Naive thymus-derived CD4-positive, alpha-beta T cell (primary cell): ENCODE results near the gene CPT1A. TPM values are rescaled to one million over a fixed set of nuclear protein-coding genes. Genes with fewer than 3 reads are reported as not detected.
A peak's percentile ranks its signal among the peaks of the same experiment; 100 is the strongest.

Experiments used
- ATAC-seq: fragments of 150-1000 bp; cut with Tn5 transposase; 2 replicates; pipeline ENCODE4 v1.10.0; 2021; ENCODE audit warnings: mild to moderate bottlenecking, moderate library complexity
- CTCF ChIA-PET: fragments of 350-600 bp; sonication (Branson Sonifier 250); formaldehyde crosslinking; loops from one replicate; lab custom pipeline; 2021; ENCODE audit warnings: antibody characterized with exemption; lab: Charles Lee
- POLR2A ChIA-PET: fragments of 350-600 bp; sonication (Branson Sonifier 250); formaldehyde crosslinking; loops from one replicate; lab custom pipeline; 2021; ENCODE audit warnings: antibody characterized with exemption, inconsistent platforms; lab: Charles Lee
- DNase-seq, 9 donors: peaks; one replicate each; pipeline versions ENCODE4 v3.0.0 to v3.0.0-alpha.2; 2020 to 2022; ENCODE audit warnings: mixed read lengths in 1 of 9
- H3K27ac ChIP-seq: one replicate; pipeline ENCODE4 v1.7.0; 2013; ENCODE audit warnings: mild to moderate bottlenecking, low read depth, low read length, moderate library complexity
- H3K27me3 ChIP-seq, 2 donors: one replicate each; pipeline ENCODE4 v1.7.0; 2013; ENCODE audit warnings: low read length in 2 of 2, mild to moderate bottlenecking in 2 of 2, moderate library complexity in 2 of 2; ENCODE audit not compliant: control insufficient read depth in 2 of 2, insufficient read depth in 2 of 2
- H3K36me3 ChIP-seq, 3 experiments: 1 replicate in 2 of 3; 2 replicates in 1 of 3; pipeline ENCODE4 v1.7.0; 2013; ENCODE audit warnings: low read length in 3 of 3, mild to moderate bottlenecking in 3 of 3, moderate library complexity in 1 of 3; ENCODE audit not compliant: insufficient read depth in 3 of 3, control insufficient read depth in 2 of 3
- H3K4me1 ChIP-seq, 2 donors: one replicate each; pipeline ENCODE4 v1.7.0; 2013; ENCODE audit warnings: low read length in 2 of 2, mild to moderate bottlenecking in 2 of 2, moderate library complexity in 1 of 2; ENCODE audit not compliant: control insufficient read depth in 2 of 2, insufficient read depth in 2 of 2
- H3K4me3 ChIP-seq: 2 replicates; pipeline ENCODE4 v1.7.0; 2013; ENCODE audit warnings: mild to moderate bottlenecking, low read length
- H3K9me3 ChIP-seq, 3 experiments: 1 replicate in 2 of 3; 2 replicates in 1 of 3; pipeline ENCODE4 v1.7.0; 2013; ENCODE audit warnings: low read length in 3 of 3; ENCODE audit not compliant: control insufficient read depth in 2 of 3
- H3K27ac Mint-ChIP-seq, 9 donors: one replicate each; pipeline ENCODE4 v1.8.0; 2020 to 2022; ENCODE audit warnings: mixed read lengths in 9 of 9, mild to moderate bottlenecking in 8 of 9, moderate library complexity in 5 of 9, inconsistent platforms in 2 of 9
- H3K27me3 Mint-ChIP-seq, 5 donors: one replicate each; pipeline ENCODE4 v1.8.0; 2021 to 2022; ENCODE audit warnings: mixed read lengths in 5 of 5, mild to moderate bottlenecking in 1 of 5
- H3K36me3 Mint-ChIP-seq, 5 donors: one replicate each; pipeline ENCODE4 v1.8.0; 2020 to 2022; ENCODE audit warnings: mixed read lengths in 5 of 5, mild to moderate bottlenecking in 3 of 5, inconsistent platforms in 1 of 5
- H3K4me1 Mint-ChIP-seq, 7 donors: one replicate each; pipeline ENCODE4 v1.8.0; 2020 to 2022; ENCODE audit warnings: mixed read lengths in 7 of 7, mild to moderate bottlenecking in 3 of 7, inconsistent platforms in 1 of 7
- H3K4me3 Mint-ChIP-seq, 10 donors: one replicate each; pipeline ENCODE4 v1.8.0; 2020 to 2022; ENCODE audit warnings: mild to moderate bottlenecking in 10 of 10, mixed read lengths in 10 of 10, moderate library complexity in 6 of 10, inconsistent platforms in 2 of 10
- H3K9me3 Mint-ChIP-seq, 11 donors: one replicate each; pipeline ENCODE4 v1.8.0; 2020 to 2022; ENCODE audit warnings: mixed read lengths in 11 of 11, mild to moderate bottlenecking in 4 of 11, inconsistent platforms in 1 of 11, moderate library complexity in 1 of 11
- intact Hi-C, 2 donors: fragments of 100-400 bp; cut with micrococcal nuclease; formaldehyde crosslinking; loops; one replicate each; pipeline ENCODE4 v1.15.1; 2023
- polyA plus RNA-seq, 2 donors: library from polyadenylated mRNA; unstranded; fragments of 300-500 nt; fragmentation: Illumina TruSeq; gene quantifications; one replicate each; pipeline ENCODE4 v1.2.3, GENCODE V29; 2021
- total RNA-seq, 6 experiments: library from RNA in 5 of 6; stranded (reverse) in 5 of 6; gene quantifications; 1 replicate in 5 of 6; 2 replicates in 1 of 6; pipeline ENCODE4 v1.2.3 and lab custom pipeline; 2021 to 2026

Gene CPT1A
- total and polyA plus RNA-seq, 7 experiments from 2014 or later: 2.3 to 52.7 (median 20.0) TPM

GRCh38 chr11:68734111-68734510, 107.6 kb downstream of the CPT1A start:
- POLR2A ChIA-PET: no interaction called here

GRCh38 chr11:68727783-68728182, 113.9 kb downstream of the CPT1A start:
- no peak for ATAC-seq
- intact Hi-C loops: no loop called here
- Histone ChIP-seq H3K27ac (no peak overlapping the region), H3K4me3 (no peak overlapping the region), H3K9me3 (no peaks in the 10 kb centered on the region), H3K27me3 (no peaks in the 10 kb centered on the region), H3K4me1 (no peaks in the 10 kb centered on the region), H3K36me3 (no peaks in the 10 kb centered on the region)
- ChIA-PET CTCF (interaction anchor here (0.6 kb wide), 1 partner anchor 472 kb away, joined by 5 read pairs; no protein-coding TSS in a partner anchor), POLR2A (no interaction called here)
- no peak overlapping the region for H3K4me3 Mint-ChIP-seq
- no peaks in the 10 kb centered on the region for H3K9me3 Mint-ChIP-seq
- H3K36me3 Mint-ChIP-seq: peaks cover 0 to 6% (median 0%) of the 10 kb centered on the region in 5 donors
- H3K27ac Mint-ChIP-seq: no peak overlapping the region
- peaks cover 0 to 17% (median 0%) of the 10 kb centered on the region in 5 donors for H3K27me3 Mint-ChIP-seq
- DNase-seq: no peak
- peaks cover 0 to 7% (median 0%) of the 10 kb centered on the region in 7 donors for H3K4me1 Mint-ChIP-seq

More at GRCh38 chr11:68734111-68734510, 107.6 kb downstream of the CPT1A start:
- intact Hi-C loops: no loop called here
- Histone ChIP-seq H3K4me1 (no peaks in the 10 kb centered on the region), H3K27me3 (no peaks in the 10 kb centered on the region), H3K27ac (no peak overlapping the region), H3K9me3 (no peaks in the 10 kb centered on the region), H3K4me3 (no peak overlapping the region), H3K36me3 (peaks cover 0 to 3% (median 0%) of the 10 kb centered on the region in 3 experiments)
- Mint-ChIP-seq H3K27me3 (no peaks in the 10 kb centered on the region), H3K9me3 (no peaks in the 10 kb centered on the region), H3K4me1 (peaks cover 0 to 16% (median 0%) of the 10 kb centered on the region in 7 donors), H3K4me3 (no peak overlapping the region), H3K36me3 (peaks cover 0 to 32% (median 8%) of the 10 kb centered on the region in 5 donors), H3K27ac (no peak overlapping the region)
- CTCF ChIA-PET: interaction anchor here (0.5 kb wide), 1 partner anchor 140 kb away, joined by 3 read pairs; no protein-coding TSS in a partner anchor
- ATAC-seq (no peak), DNase-seq (no peak)

- Mint-ChIP-seq H3K36me3 (peaks cover 0 to 22% (median 19%) of the 10 kb centered on the region in 5 donors), H3K27me3 (peaks cover 0 to 33% (median 3%) of the 10 kb centered on the region in 5 donors), H3K9me3 (peaks cover 0 to 18% (median 9%) of the 10 kb centered on the region in 11 donors), H3K27ac (no peak overlapping the region), H3K4me1 (peaks cover 0 to 2% (median 0%) of the 10 kb centered on the region in 7 donors), H3K4me3 (no peak overlapping the region)
- Histone ChIP-seq H3K36me3 (no peaks in the 10 kb centered on the region), H3K27ac (no peak overlapping the region), H3K9me3 (peaks cover 0 to under 1% (median 0%) of the 10 kb centered on the region in 3 experiments), H3K27me3 (no peaks in the 10 kb centered on the region), H3K4me3 (no peak overlapping the region), H3K4me1 (no peaks in the 10 kb centered on the region)
- CTCF ChIA-PET: no interaction called here
- intact Hi-C loops: no loop called here
- DNase-seq: no peak
- no peak for ATAC-seq
- POLR2A ChIA-PET: no interaction called here
These were observed 117.4 kb downstream of the CPT1A start for GRCh38 chr11:68724293-68724692.

DNA sequence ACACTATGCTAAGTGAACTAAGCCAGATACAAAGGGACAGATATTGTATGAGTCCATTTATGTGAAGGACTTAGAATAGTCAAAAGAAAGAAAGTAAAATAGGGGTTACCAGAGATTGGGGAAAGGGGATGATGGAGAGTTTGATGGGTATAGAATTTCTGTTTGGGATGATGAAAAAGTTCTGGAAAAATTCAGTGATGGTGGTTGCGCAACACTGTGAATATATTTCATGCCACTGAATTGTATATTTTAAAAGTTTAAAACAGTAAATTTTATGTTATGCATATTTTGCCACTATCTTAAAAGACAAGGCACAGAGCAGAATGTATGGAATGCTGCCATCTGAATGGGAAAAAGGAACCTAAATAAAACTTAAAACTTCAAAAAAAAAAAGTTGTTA, 119.6 kb downstream of the CPT1A start:
- ChIA-PET POLR2A (no interaction called here), CTCF (no interaction called here)
- H3K4me3 Mint-ChIP-seq: no peak overlapping the region
- no peak overlapping the region for H3K27ac Mint-ChIP-seq
- no peaks in the 10 kb centered on the region for H3K27me3 ChIP-seq
- no peak overlapping the region for H3K4me3 ChIP-seq
- H3K9me3 ChIP-seq: peaks cover 0 to 4% (median 0%) of the 10 kb centered on the region in 3 experiments
- H3K9me3 Mint-ChIP-seq: peaks cover 0 to 28% (median 14%) of the 10 kb centered on the region in 11 donors
- no peak overlapping the region for H3K27ac ChIP-seq
- peaks cover 0 to 32% (median 3%) of the 10 kb centered on the region in 5 donors for H3K27me3 Mint-ChIP-seq
- H3K36me3 Mint-ChIP-seq: peaks cover 0 to 40% (median 29%) of the 10 kb centered on the region in 5 donors
- H3K4me1 Mint-ChIP-seq: peaks cover 0 to 3% (median 0%) of the 10 kb centered on the region in 7 donors
- ATAC-seq: no peak
- intact Hi-C loops: no loop called here
- no peak for DNase-seq
- no peaks in the 10 kb centered on the region for H3K36me3 ChIP-seq
- H3K4me1 ChIP-seq: no peaks in the 10 kb centered on the region

- peaks cover 0 to 4% (median 0%) of the 10 kb centered on the region in 3 experiments for H3K9me3 ChIP-seq
- H3K27me3 Mint-ChIP-seq: peaks cover 0 to 31% (median 3%) of the 10 kb centered on the region in 5 donors
- no peak overlapping the region for H3K27ac Mint-ChIP-seq
- DNase-seq: no peak
- H3K36me3 ChIP-seq: no peaks in the 10 kb centered on the region
- ChIA-PET POLR2A (no interaction called here), CTCF (no interaction called here)
- H3K4me3 Mint-ChIP-seq: no peak overlapping the region
- H3K36me3 Mint-ChIP-seq: peaks cover 0 to 48% (median 29%) of the 10 kb centered on the region in 5 donors
- no peak overlapping the region for H3K27ac ChIP-seq
- no peak for ATAC-seq
- no peaks in the 10 kb centered on the region for H3K27me3 ChIP-seq
- H3K4me1 ChIP-seq: no peaks in the 10 kb centered on the region
- H3K4me1 Mint-ChIP-seq: peaks cover 0 to 3% (median 0%) of the 10 kb centered on the region in 7 donors
- no peak overlapping the region for H3K4me3 ChIP-seq
- peaks cover 0 to 28% (median 14%) of the 10 kb centered on the region in 11 donors for H3K9me3 Mint-ChIP-seq
- intact Hi-C loops: no loop called here
These were observed 120.6 kb downstream of the CPT1A start for GRCh38 chr11:68721075-68721474.

- intact Hi-C loops: no loop called here
- Histone ChIP-seq H3K27ac (no peak overlapping the region), H3K4me1 (no peaks in the 10 kb centered on the region), H3K9me3 (peaks cover 0 to 4% (median 0%) of the 10 kb centered on the region in 3 experiments), H3K4me3 (no peak overlapping the region), H3K27me3 (no peaks in the 10 kb centered on the region), H3K36me3 (peaks cover 0 to 5% (median 0%) of the 10 kb centered on the region in 3 experiments)
- Mint-ChIP-seq H3K27ac (peak overlapping the region in 1 of 9 donors; percentile 44), H3K36me3 (peaks cover 0 to 42% (median 26%) of the 10 kb centered on the region in 5 donors), H3K27me3 (peaks cover 0 to 10% (median 0%) of the 10 kb centered on the region in 5 donors), H3K9me3 (peaks cover 0 to 24% (median 14%) of the 10 kb centered on the region in 11 donors), H3K4me1 (peaks cover 0 to 3% (median 0%) of the 10 kb centered on the region in 7 donors), H3K4me3 (no peak overlapping the region)
- DNase-seq (no peak), ATAC-seq (no peak)
- ChIA-PET POLR2A (no interaction called here), CTCF (no interaction called here)
These were observed 126.1 kb downstream of the CPT1A start for GRCh38 chr11:68715456-68716122.
